ENCODE measurements around the gene SLC30A7.
A peak's percentile ranks its signal among the peaks of the same experiment; 100 is the strongest.

The SLC30A7 gene

GRCh38 chr1:100998426-100998825 lies 102.5 kb downstream of the SLC30A7 start:
- H3K27ac ChIP-seq (replicated peaks), result no peak overlapping the region
- TF ChIP-seq REST (IDR thresholded peaks at IDR 0.05; ENCODE audit: insufficient replicate concordance, low read depth) (no peak), GABPA (IDR thresholded peaks at IDR 0.05; ENCODE audit: low read depth) (no peak), POLR2AphosphoS5 (IDR thresholded peaks at IDR 0.05; ENCODE audit: low read depth) (no peak), SPI1 (IDR thresholded peaks at IDR 0.05; ENCODE audit: borderline replicate concordance, low read depth) (no peak), CTCF (IDR thresholded peaks at IDR 0.05; ENCODE audit: insufficient read depth, low read length) (no peak)
- H3K27me3 ChIP-seq (ENCODE audit: insufficient read depth, poor library complexity, severe bottlenecking), result no peaks in the 10 kb centered on the region
- DNase-seq (ENCODE audit: low read depth in 1 of 2, low spot score in 1 of 2), result no peak
- H3K4me3 ChIP-seq (replicated peaks; ENCODE audit: insufficient read depth, low read length), result no peak overlapping the region

GRCh38 chr1:101000131-101000873 lies 104.4 kb downstream of the SLC30A7 start:
- H3K27me3 ChIP-seq (ENCODE audit: insufficient read depth, poor library complexity, severe bottlenecking), result no peaks in the 10 kb centered on the region
- no peak for DNase-seq (ENCODE audit: low read depth in 1 of 2, low spot score in 1 of 2)
- no peak overlapping the region for H3K27ac ChIP-seq (replicated peaks)
- H3K4me3 ChIP-seq (replicated peaks; ENCODE audit: insufficient read depth, low read length), result no peak overlapping the region
- no peak for TF ChIP-seq REST (IDR thresholded peaks at IDR 0.05; ENCODE audit: insufficient replicate concordance, low read depth)
- no peak for TF ChIP-seq GABPA (IDR thresholded peaks at IDR 0.05; ENCODE audit: low read depth)
- no peak for TF ChIP-seq SPI1 (IDR thresholded peaks at IDR 0.05; ENCODE audit: borderline replicate concordance, low read depth)
- no peak for TF ChIP-seq POLR2AphosphoS5 (IDR thresholded peaks at IDR 0.05; ENCODE audit: low read depth)
- no peak for TF ChIP-seq CTCF (IDR thresholded peaks at IDR 0.05; ENCODE audit: insufficient read depth, low read length)

- peak; percentile 15 to 68 for DNase-seq (ENCODE audit: low read depth in 1 of 2, low spot score in 1 of 2)
- TF ChIP-seq CTCF (IDR thresholded peaks at IDR 0.05; ENCODE audit: insufficient read depth, low read length) (no peak), SPI1 (IDR thresholded peaks at IDR 0.05; ENCODE audit: borderline replicate concordance, low read depth) (no peak), POLR2AphosphoS5 (IDR thresholded peaks at IDR 0.05; ENCODE audit: low read depth) (no peak), GABPA (IDR thresholded peaks at IDR 0.05; ENCODE audit: low read depth) (no peak), REST (IDR thresholded peaks at IDR 0.05; ENCODE audit: insufficient replicate concordance, low read depth) (no peak)
- Histone ChIP-seq H3K4me3 (replicated peaks; ENCODE audit: insufficient read depth, low read length) (no peak overlapping the region), H3K27me3 (ENCODE audit: insufficient read depth, poor library complexity, severe bottlenecking) (no peaks in the 10 kb centered on the region), H3K27ac (replicated peaks) (no peak overlapping the region)
Measured at GRCh38 chr1:101002551-101002950, 106.7 kb downstream of the SLC30A7 start.
